BLaER1 (cell line): ENCODE data around the gene LRRC58.
A peak's percentile ranks its signal among the peaks of the same experiment; 100 is the strongest.

ENCODE experiments used
- H3K27ac ChIP-seq: shearing (Covaris generic); formaldehyde crosslinking; 2 replicates; pipeline ENCODE4 v1.8.1; 2022
- H3K27me3 ChIP-seq: shearing (Covaris generic); formaldehyde crosslinking; 2 replicates; pipeline ENCODE4 v1.8.1; 2022
- H3K36me3 ChIP-seq: shearing (Covaris generic); formaldehyde crosslinking; 2 replicates; pipeline ENCODE4 v1.8.1; 2022
- H3K4me1 ChIP-seq: shearing (Covaris generic); formaldehyde crosslinking; 2 replicates; pipeline ENCODE4 v1.8.1; 2022
- H3K4me2 ChIP-seq: shearing (Covaris generic); formaldehyde crosslinking; 2 replicates; pipeline ENCODE4 v1.8.1; 2022
- H3K4me3 ChIP-seq: shearing (Covaris generic); formaldehyde crosslinking; 2 replicates; pipeline ENCODE4 v1.8.1; 2022
- H3K9ac ChIP-seq: shearing (Covaris generic); formaldehyde crosslinking; 2 replicates; pipeline ENCODE4 v1.8.1; 2022
- H3K9me3 ChIP-seq: shearing (Covaris generic); formaldehyde crosslinking; 2 replicates; pipeline ENCODE4 v1.8.1; 2022
- H4K20me1 ChIP-seq: shearing (Covaris generic); formaldehyde crosslinking; 2 replicates; pipeline ENCODE4 v1.8.1; 2022
- Cebpa-rat ChIP-seq: shearing (Covaris generic); IDR thresholded peaks from 2 replicates; pipeline ENCODE4 v1.8.1; 2022

LRRC58 gene

GRCh38 chr3:120368172-120368571 lies 19.0 kb upstream of the LRRC58 start:
- TF ChIP-seq Cebpa-rat = no peak
- H3K9ac ChIP-seq = no peak overlapping the region
- no peaks in the 10 kb centered on the region for H3K27me3 ChIP-seq

GRCh38 chr3:120364821-120365220 lies 15.7 kb upstream of the LRRC58 start:
- no peak overlapping the region for H3K4me3 ChIP-seq
- no peaks in the 10 kb centered on the region for H4K20me1 ChIP-seq
- H3K9ac ChIP-seq = no peak overlapping the region
- no peak overlapping the region for H3K4me2 ChIP-seq
- no peaks in the 10 kb centered on the region for H3K36me3 ChIP-seq
- no peaks in the 10 kb centered on the region for H3K4me1 ChIP-seq
- no peak overlapping the region for H3K27ac ChIP-seq
- TF ChIP-seq Cebpa-rat = no peak
- no peaks in the 10 kb centered on the region for H3K27me3 ChIP-seq
- no peaks in the 10 kb centered on the region for H3K9me3 ChIP-seq

More at GRCh38 chr3:120368172-120368571, 19.0 kb upstream of the LRRC58 start:
- H3K9me3 ChIP-seq = no peaks in the 10 kb centered on the region
- H3K36me3 ChIP-seq = no peaks in the 10 kb centered on the region
- H3K4me2 ChIP-seq = no peak overlapping the region
- H3K27ac ChIP-seq = no peak overlapping the region
- H4K20me1 ChIP-seq = no peaks in the 10 kb centered on the region
- no peak overlapping the region for H3K4me3 ChIP-seq
- H3K4me1 ChIP-seq = no peaks in the 10 kb centered on the region

GRCh38 chr3:120364101-120364500 lies 14.9 kb upstream of the LRRC58 start:
- Histone ChIP-seq H3K4me2 (no peak overlapping the region), H3K9ac (no peak overlapping the region), H3K36me3 (no peaks in the 10 kb centered on the region), H3K27me3 (no peaks in the 10 kb centered on the region), H3K4me3 (no peak overlapping the region), H4K20me1 (no peaks in the 10 kb centered on the region), H3K4me1 (no peaks in the 10 kb centered on the region), H3K27ac (no peak overlapping the region), H3K9me3 (no peaks in the 10 kb centered on the region)
- no peak for TF ChIP-seq Cebpa-rat

GRCh38 chr3:120357807-120358206 lies 8.7 kb upstream of the LRRC58 start:
- Histone ChIP-seq H3K9ac (no peak overlapping the region), H4K20me1 (no peaks in the 10 kb centered on the region), H3K4me3 (no peak overlapping the region), H3K4me1 (no peaks in the 10 kb centered on the region), H3K27ac (no peak overlapping the region), H3K4me2 (no peak overlapping the region), H3K9me3 (no peaks in the 10 kb centered on the region), H3K27me3 (no peaks in the 10 kb centered on the region), H3K36me3 (no peaks in the 10 kb centered on the region)
- TF ChIP-seq Cebpa-rat = no peak

GRCh38 chr3:120355486-120355885 lies 6.3 kb upstream of the LRRC58 start:
- Histone ChIP-seq H3K4me1 (no peaks in the 10 kb centered on the region; the same call in 1 of the 2 replicates), H3K4me2 (no peak overlapping the region), H3K9ac (no peak overlapping the region), H3K4me3 (no peak overlapping the region), H3K27me3 (no peaks in the 10 kb centered on the region), H3K9me3 (no peaks in the 10 kb centered on the region), H3K27ac (no peak overlapping the region), H4K20me1 (no peaks in the 10 kb centered on the region), H3K36me3 (no peaks in the 10 kb centered on the region)
- TF ChIP-seq Cebpa-rat = no peak

GRCh38 chr3:120353463-120353862 lies 4.3 kb upstream of the LRRC58 start:
- H4K20me1 ChIP-seq = peaks cover 3% of the 10 kb centered on the region
- H3K4me3 ChIP-seq = no peak overlapping the region
- H3K36me3 ChIP-seq = no peaks in the 10 kb centered on the region
- TF ChIP-seq Cebpa-rat = no peak
- H3K27me3 ChIP-seq = no peaks in the 10 kb centered on the region
- no peaks in the 10 kb centered on the region for H3K9me3 ChIP-seq
- no peak overlapping the region for H3K4me2 ChIP-seq
- no peak overlapping the region for H3K27ac ChIP-seq
- no peak overlapping the region for H3K9ac ChIP-seq
- peaks cover 6% of the 10 kb centered on the region for H3K4me1 ChIP-seq

- Histone ChIP-seq H3K4me3 (no peak overlapping the region), H3K4me1 (peaks cover 15% of the 10 kb centered on the region), H4K20me1 (peaks cover 18% of the 10 kb centered on the region), H3K9me3 (no peaks in the 10 kb centered on the region), H3K9ac (no peak overlapping the region), H3K27ac (no peak overlapping the region), H3K27me3 (no peaks in the 10 kb centered on the region), H3K4me2 (no peak overlapping the region), H3K36me3 (no peaks in the 10 kb centered on the region)
- TF ChIP-seq Cebpa-rat = no peak
Observed at GRCh38 chr3:120352017-120352416, 2.9 kb upstream of the LRRC58 start.

- no peaks in the 10 kb centered on the region for H3K9me3 ChIP-seq
- H4K20me1 ChIP-seq = peaks cover 33% of the 10 kb centered on the region
- H3K27ac ChIP-seq = no peak overlapping the region
- H3K9ac ChIP-seq = no peak overlapping the region
- peaks cover 15% of the 10 kb centered on the region; the same call in 1 of the 2 replicates for H3K36me3 ChIP-seq
- no peak for TF ChIP-seq Cebpa-rat
- 0 out of 2 replicates have a peak overlapping the region, but pooled peaks have one; percentile 93 for H3K4me3 ChIP-seq
- peak overlapping the region; percentile 96 for H3K4me2 ChIP-seq
- H3K4me1 ChIP-seq = peaks cover 31% of the 10 kb centered on the region
- no peaks in the 10 kb centered on the region for H3K27me3 ChIP-seq
Observed at GRCh38 chr3:120350401-120350941, 1.3 kb upstream of the LRRC58 start.

GRCh38 chr3:120349855-120350125 lies 636 bp upstream of the LRRC58 start:
- Histone ChIP-seq H3K4me3 (peak overlapping the region; percentile 93), H3K27ac (peak overlapping the region; percentile 93), H3K27me3 (no peaks in the 10 kb centered on the region), H3K36me3 (peaks cover 19% of the 10 kb centered on the region; the same call in 1 of the 2 replicates), H3K9me3 (no peaks in the 10 kb centered on the region), H3K4me2 (peak overlapping the region; percentile 96), H3K4me1 (peaks cover 38% of the 10 kb centered on the region), H4K20me1 (peaks cover 40% of the 10 kb centered on the region), H3K9ac (peak overlapping the region; percentile 88)
- TF ChIP-seq Cebpa-rat = no peak

- Histone ChIP-seq H3K9me3 (peaks cover 9% of the 10 kb centered on the region), H3K36me3 (peaks cover 31% of the 10 kb centered on the region), H3K4me1 (peaks cover 43% of the 10 kb centered on the region), H3K27ac (peak overlapping the region; percentile 93), H4K20me1 (peaks cover 55% of the 10 kb centered on the region), H3K4me2 (peak overlapping the region; percentile 96), H3K27me3 (no peaks in the 10 kb centered on the region), H3K9ac (peak overlapping the region; percentile 88), H3K4me3 (peak overlapping the region; percentile 93)
- TF ChIP-seq Cebpa-rat = no peak
Observed at GRCh38 chr3:120348065-120348990, 826 bp downstream of the LRRC58 start.
